Upper lobe of right lung (tissue), 1 donor: Measurements from ENCODE around the gene PLSCR4. TPM values are rescaled to one million over a fixed set of nuclear protein-coding genes. Genes with fewer than 3 reads are reported as not detected.
"Not testable (repeated sequence)": the region's sequence is repeated elsewhere in the genome, so short reads cannot be mapped to it uniquely, and the experiment has no call there.

Experiments used
- ATAC-seq: fragments of 200-7000 bp; cut with Tn5 transposase; one replicate; pipeline ENCODE4 v1.9.1; 2020; ENCODE audit warnings: mild to moderate bottlenecking, moderate library complexity
- DNase-seq: peaks from one replicate; pipeline ENCODE4 v3.0.0-alpha.2; 2020
- H3K27ac ChIP-seq: fragments of 200-600 bp; one replicate; pipeline ENCODE4 v1.8.0; 2022
- H3K27me3 ChIP-seq: fragments of 200-600 bp; one replicate; pipeline ENCODE4 v1.8.0; 2022; ENCODE audit warnings: mild to moderate bottlenecking
- H3K36me3 ChIP-seq: fragments of 200-600 bp; one replicate; pipeline ENCODE4 v1.8.0; 2022
- H3K4me1 ChIP-seq: fragments of 200-600 bp; one replicate; pipeline ENCODE4 v1.8.0; 2022
- H3K4me3 ChIP-seq: fragments of 200-600 bp; one replicate; pipeline ENCODE4 v1.8.0; 2022; ENCODE audit warnings: mild to moderate bottlenecking
- H3K9me3 ChIP-seq: fragments of 200-600 bp; one replicate; pipeline ENCODE4 v1.8.0; 2022
- CTCF ChIP-seq: fragments of 200-600 bp; IDR thresholded peaks from one replicate; pipeline ENCODE4 v1.8.0; 2022; ENCODE audit warnings: antibody characterized with exemption
- intact Hi-C: fragments of 100-400 bp; cut with DNase I; formaldehyde crosslinking; loops from one replicate; pipeline ENCODE4 v1.11.0; 2022
- long read RNA-seq: library from polyadenylated mRNA; unstranded; transcript quantifications from one replicate; pipeline ENCODE4 v2.0.0, GENCODE V29; 2021
- total RNA-seq: library from RNA; stranded (reverse); fragmentation: NEBNext Ultra II Directional; extraction: Animal tissue kit (Norgen Biotek cat#: 25700); gene quantifications from one replicate; pipeline ENCODE4 v1.2.1, GENCODE V29; 2021
- donor health status: DM: no; HTN: yes; CAD: no; lungs with severe emphysema.

The PLSCR4 gene
- total RNA-seq = 84.1 TPM
- long read RNA-seq, transcript PLSCR4-202 (7 exons, 3,033 nt) = minor isoform, 10 of 151 reads
- long read RNA-seq, transcript PLSCR4-204 (9 exons, 1,442 nt) = minor isoform, 12 of 151 reads
- long read RNA-seq, transcript PLSCR4-201 (9 exons, 3,303 nt) = major isoform, 84 of 151 reads
- long read RNA-seq, transcript PLSCR4-210 (11 exons, 1,375 nt) = minor isoform, 8 of 151 reads
- long read RNA-seq, partial matches to known transcripts = 9 of 151 reads
- long read RNA-seq, other reads (novel, unspliced or antisense) = 28 of 151 reads

- Histone ChIP-seq H3K9me3 (no peaks in the 10 kb centered on the region), H3K27ac (peak within 1 kb of the TSS; percentile 87), H3K4me1 (peaks cover 8% of the 10 kb centered on the region), H3K4me3 (peak within 1 kb of the TSS; percentile 72), H3K27me3 (no peaks in the 10 kb centered on the region), H3K36me3 (no peaks in the 10 kb centered on the region)
- intact Hi-C loops = no loop called here
- no peak for TF ChIP-seq CTCF
- ATAC-seq (peak; percentile 94), DNase-seq (peak; percentile 86)
These were observed at the start of gene PLSCR4 for GRCh38 chr3:146250449-146251382. PLSCR4 (minus strand) TSS chr3:146251105; CDS start chr3:146222071, 29,034 bp downstream.

GRCh38 chr3:146293401-146293800 lies 42.5 kb upstream of the PLSCR4 start:
- H3K36me3 ChIP-seq, H3K27me3 ChIP-seq, H3K27ac ChIP-seq, H3K9me3 ChIP-seq, intact Hi-C loops, H3K4me3 ChIP-seq, ATAC-seq, DNase-seq, H3K4me1 ChIP-seq: not testable (repeated sequence)

- no peak for TF ChIP-seq CTCF
- no peaks in the 10 kb centered on the region for H3K27me3 ChIP-seq
- no peaks in the 10 kb centered on the region for H3K36me3 ChIP-seq
- no peak overlapping the region for H3K27ac ChIP-seq
- no peaks in the 10 kb centered on the region for H3K9me3 ChIP-seq
- H3K4me1 ChIP-seq = peaks cover 3% of the 10 kb centered on the region
- intact Hi-C loops = no loop called here
- no peak for DNase-seq
- no peak for ATAC-seq
- H3K4me3 ChIP-seq = no peak overlapping the region
These were observed 33.0 kb upstream of the PLSCR4 start for GRCh38 chr3:146283781-146284445.

- TF ChIP-seq CTCF = no peak
- ATAC-seq (peak; percentile 51), DNase-seq (no peak)
These were observed 30.0 kb upstream of the PLSCR4 start for GRCh38 chr3:146280864-146281263.

GRCh38 chr3:146279951-146280350 lies 29.0 kb upstream of the PLSCR4 start:
- intact Hi-C loops = no loop called here
- DNase-seq (no peak), ATAC-seq (no peak)
- no peaks in the 10 kb centered on the region for H3K27me3 ChIP-seq
- no peak for TF ChIP-seq CTCF
- no peaks in the 10 kb centered on the region for H3K36me3 ChIP-seq
- H3K9me3 ChIP-seq = no peaks in the 10 kb centered on the region
- peaks cover 13% of the 10 kb centered on the region for H3K4me1 ChIP-seq
- no peak overlapping the region for H3K4me3 ChIP-seq
- H3K27ac ChIP-seq = no peak overlapping the region

More at GRCh38 chr3:146280864-146281263, 30.0 kb upstream of the PLSCR4 start:
- H3K27ac ChIP-seq = no peak overlapping the region
- no peaks in the 10 kb centered on the region for H3K9me3 ChIP-seq
- no peaks in the 10 kb centered on the region for H3K27me3 ChIP-seq
- H3K4me1 ChIP-seq = peaks cover 13% of the 10 kb centered on the region
- H3K4me3 ChIP-seq = no peak overlapping the region
- no peaks in the 10 kb centered on the region for H3K36me3 ChIP-seq
- intact Hi-C loops = no loop called here
